GM23338 (cell line): ENCODE results near the gene LIMK2. TPM values are rescaled to one million over a fixed set of nuclear protein-coding genes. Genes with fewer than 3 reads are reported as not detected.
A peak's percentile ranks its signal among the peaks of the same experiment; 100 is the strongest.

Source experiments
- ATAC-seq: fragments of 200-7000 bp; cut with Tn5 transposase; 3 replicates; pipeline ENCODE4 v1.9.1; 2020
- DNase-seq: peaks from one replicate; pipeline ENCODE4 v3.0.0-alpha.2; 2015; ENCODE audit warnings: low spot score
- H2AFZ ChIP-seq: fragments of 200-600 bp; sonication (generic); 2 replicates; pipeline ENCODE4 v1.8.0; 2016; ENCODE audit warnings: antibody characterized with exemption, mild to moderate bottlenecking, moderate library complexity
- H3F3A ChIP-seq: fragments of 200-600 bp; sonication (generic); replicated peaks from 2 replicates; pipeline ENCODE4 v1.8.0; 2017; ENCODE audit warnings: antibody characterized with exemption, mixed run types, low read depth
- H3K27ac ChIP-seq: fragments of 200-600 bp; sonication (generic); 2 replicates; pipeline ENCODE4 v1.6.1; 2016; ENCODE audit warnings: low read depth
- H3K27me3 ChIP-seq: fragments of 200-600 bp; sonication (generic); 2 replicates; pipeline ENCODE4 v1.8.0; 2016; ENCODE audit warnings: mild to moderate bottlenecking, mixed run types, moderate library complexity; ENCODE audit not compliant: insufficient read depth
- H3K36me3 ChIP-seq: fragments of 200-600 bp; sonication (generic); 2 replicates; pipeline ENCODE4 v1.8.0; 2016; ENCODE audit warnings: mild to moderate bottlenecking; ENCODE audit not compliant: insufficient read depth
- H3K4me1 ChIP-seq: fragments of 200-600 bp; sonication (generic); 2 replicates; pipeline ENCODE4 v1.8.0; 2016; ENCODE audit warnings: mild to moderate bottlenecking, moderate library complexity; ENCODE audit not compliant: insufficient read depth
- H3K4me2 ChIP-seq: fragments of 200-600 bp; sonication (generic); 2 replicates; pipeline ENCODE4 v1.7.1; 2017; ENCODE audit warnings: mixed run types
- H3K4me3 ChIP-seq: fragments of 200-600 bp; sonication (generic); 2 replicates; pipeline ENCODE4 v1.6.1; 2016; ENCODE audit warnings: mixed run types
- H3K79me2 ChIP-seq: fragments of 200-600 bp; sonication (generic); replicated peaks from 2 replicates; pipeline ENCODE4 v1.8.0; 2017; ENCODE audit warnings: mild to moderate bottlenecking; ENCODE audit not compliant: insufficient read depth
- H3K9me2 ChIP-seq: fragments of 200-600 bp; sonication (generic); 2 replicates; pipeline ENCODE4 v1.8.0; 2017; ENCODE audit not compliant: insufficient read depth
- H4K20me1 ChIP-seq: fragments of 200-600 bp; sonication (generic); replicated peaks from 2 replicates; pipeline ENCODE4 v1.8.0; 2017; ENCODE audit warnings: mild to moderate bottlenecking; ENCODE audit not compliant: insufficient read depth
- H3K27ac Mint-ChIP-seq: 2 replicates; pipeline ENCODE4 v1.8.0; 2020; ENCODE audit warnings: inconsistent platforms, mild to moderate bottlenecking, moderate library complexity, mixed read lengths
- H3K27me3 Mint-ChIP-seq: 3 replicates; pipeline ENCODE4 v1.8.0; 2022; ENCODE audit warnings: low read depth, mild to moderate bottlenecking, moderate library complexity, mixed read lengths, inconsistent platforms; ENCODE audit not compliant: insufficient read depth, poor library complexity
- H3K36me3 Mint-ChIP-seq: 3 replicates; pipeline ENCODE4 v1.8.0; 2021; ENCODE audit warnings: low read depth, mild to moderate bottlenecking, inconsistent platforms, moderate library complexity, mixed read lengths
- H3K4me1 Mint-ChIP-seq: 3 replicates; pipeline ENCODE4 v1.8.0; 2020; ENCODE audit warnings: mild to moderate bottlenecking, inconsistent platforms, mixed read lengths
- H3K4me3 Mint-ChIP-seq: 3 replicates; pipeline ENCODE4 v1.8.0; 2021; ENCODE audit warnings: moderate library complexity, mild to moderate bottlenecking, inconsistent platforms, mixed read lengths
- H3K9me3 Mint-ChIP-seq: 3 replicates; pipeline ENCODE4 v1.8.0; 2020; ENCODE audit warnings: moderate library complexity, mild to moderate bottlenecking, inconsistent platforms, mixed read lengths
- CTCF ChIP-seq, 2 experiments: fragments of 200-600 bp in 1 of 2; sonication (generic) in 1 of 2; conservative IDR thresholded peaks; 2 replicates each; pipeline versions ENCODE4 v1.5.1 to v1.6.1; 2016 to 2017; ENCODE audit warnings: antibody characterized with exemption in 2 of 2, low read depth in 2 of 2, mild to moderate bottlenecking in 2 of 2, moderate library complexity in 1 of 2
- EZH2 ChIP-seq: fragments of 200-600 bp; sonication (generic); IDR thresholded peaks from one replicate; pipeline ENCODE4 v1.8.0; 2017; ENCODE audit warnings: antibody characterized with exemption, mild to moderate bottlenecking, low read depth; ENCODE audit not compliant: unreplicated experiment
- REST ChIP-seq: IDR thresholded peaks from one replicate; pipeline ENCODE4 v1.6.1; 2018; ENCODE audit warnings: antibody characterized with exemption; ENCODE audit not compliant: unreplicated experiment
- polyA plus RNA-seq: library from polyadenylated mRNA; unstranded; fragments of >200 nt; fragmentation: Nextera tagmentation; extraction: Ambion mirVana; gene quantifications from 2 replicates; pipeline ENCODE4 v1.2.1, GENCODE V29; 2016
- total RNA-seq: library from RNA; depleted of rRNA; stranded (reverse); fragments of >200 nt; shearing (Covaris generic); gene quantifications from 2 replicates; pipeline ENCODE4 v1.2.3, GENCODE V29; 2014
- TF ChIP-seq, protein P1 (sequence below): fragments of 250-450 bp; sonication (Bioruptor Pico); IDR thresholded peaks from 2 replicates; pipeline ENCODE4 v1.5.0; 2020; ENCODE audit warnings: mild to moderate bottlenecking, moderate library complexity

The LIMK2 gene
- total and polyA plus RNA-seq, 2 experiments from 2014 or later = 12.5 to 39.8 TPM

DNA sequence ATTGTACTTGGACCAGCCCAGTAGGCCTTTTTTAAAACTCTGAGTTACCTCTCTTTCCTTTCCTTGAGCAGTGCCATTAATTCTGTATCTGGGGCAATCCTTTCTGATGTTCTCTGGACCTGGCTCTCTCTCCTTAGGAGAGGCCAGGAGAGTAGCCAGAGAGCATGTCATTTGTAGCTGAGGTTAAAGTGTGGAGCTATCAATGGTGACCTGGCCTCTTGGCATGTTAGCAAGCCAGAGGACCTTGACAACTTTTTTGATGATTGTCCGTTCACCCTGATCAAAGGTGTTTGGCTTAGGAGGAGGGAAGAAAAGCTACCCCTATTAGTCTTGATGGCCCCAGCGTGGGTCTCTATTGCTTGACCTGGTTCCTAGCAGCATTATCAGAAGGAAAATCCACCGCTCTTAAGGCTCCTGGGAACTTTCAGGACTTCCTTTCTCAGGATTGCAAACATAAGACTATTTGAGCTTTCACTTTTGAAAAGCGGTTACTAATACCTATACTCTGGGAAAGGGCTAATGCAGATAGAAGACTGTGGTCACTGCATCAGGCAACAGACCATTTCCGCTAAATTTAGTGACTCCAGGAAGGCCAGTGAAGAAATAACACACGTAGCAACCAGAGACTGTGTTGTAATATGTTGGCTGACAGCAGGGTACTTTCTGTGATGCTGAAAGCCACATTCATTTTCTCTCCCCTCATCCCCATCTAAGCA lies 18.2 kb downstream of the LIMK2 start (continued):
- no peak for TF ChIP-seq REST

DNA sequence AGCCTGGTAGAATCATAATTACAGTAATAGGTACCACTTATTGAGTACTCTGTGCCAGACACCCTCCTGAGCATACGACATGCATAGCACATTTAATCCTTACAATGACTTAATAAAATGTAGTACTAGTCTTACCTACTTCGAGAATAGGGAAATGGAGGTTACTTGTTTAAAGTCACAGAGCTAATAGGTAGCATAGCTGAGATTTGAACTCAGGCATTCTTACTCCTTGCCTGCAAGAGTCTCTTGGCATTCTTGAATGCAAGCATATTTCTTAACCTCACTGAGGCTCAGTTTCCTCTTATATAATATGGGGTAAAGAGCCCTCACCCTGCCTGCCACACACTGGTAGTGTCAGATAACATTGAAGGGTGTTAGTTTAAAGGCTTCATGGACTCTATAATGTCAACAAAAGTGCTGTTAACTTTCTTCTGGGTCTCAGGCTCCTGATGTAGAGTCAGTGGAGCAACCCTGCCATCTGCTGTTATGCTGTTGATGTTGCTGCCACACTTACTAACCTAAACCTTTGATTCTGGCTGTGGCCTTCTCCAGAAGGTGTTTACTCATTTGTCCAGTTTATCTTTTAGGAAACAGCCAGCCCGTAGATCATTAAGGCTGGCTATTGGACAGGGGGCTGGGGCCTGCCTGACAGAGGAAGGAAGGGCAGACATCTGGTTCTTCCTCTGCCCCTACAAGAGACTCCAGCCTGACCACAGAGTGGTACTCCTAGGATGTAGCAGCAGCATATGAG lies 18.9 kb downstream of the LIMK2 start:
- Mint-ChIP-seq H3K9me3 (no peaks in the 10 kb centered on the region), H3K4me3 (no peak overlapping the region), H3K27ac (no peak overlapping the region), H3K36me3 (peaks cover 10% of the 10 kb centered on the region), H3K4me1 (peaks cover 10% of the 10 kb centered on the region), H3K27me3 (no peaks in the 10 kb centered on the region)
- no peak overlapping the region for H3K27ac ChIP-seq
- H3K4me3 ChIP-seq = no peak overlapping the region
- H3K79me2 ChIP-seq = peaks cover 15% of the 10 kb centered on the region
- H3K27me3 ChIP-seq = no peaks in the 10 kb centered on the region
- H3K9me2 ChIP-seq = no peaks in the 10 kb centered on the region
- H3K4me2 ChIP-seq = no peak overlapping the region
- no peaks in the 10 kb centered on the region for H3F3A ChIP-seq
- peaks cover 10% of the 10 kb centered on the region; the same call in 1 of the 2 replicates for H3K4me1 ChIP-seq
- H2AFZ ChIP-seq = no peak overlapping the region
- peaks cover 20% of the 10 kb centered on the region for H4K20me1 ChIP-seq
- H3K36me3 ChIP-seq = no peaks in the 10 kb centered on the region
- TF ChIP-seq CTCF (conservative IDR thresholded peaks at IDR 0.05; ENCODE audit: low read depth in 2 of 2) (peak; percentile 19 to 43; a peak in 2 of 4 replicates), EZH2 (no peak)
- ATAC-seq (peak; percentile 39; the same call in 2 of the 3 replicates), DNase-seq (peak; percentile 23)

DNA sequence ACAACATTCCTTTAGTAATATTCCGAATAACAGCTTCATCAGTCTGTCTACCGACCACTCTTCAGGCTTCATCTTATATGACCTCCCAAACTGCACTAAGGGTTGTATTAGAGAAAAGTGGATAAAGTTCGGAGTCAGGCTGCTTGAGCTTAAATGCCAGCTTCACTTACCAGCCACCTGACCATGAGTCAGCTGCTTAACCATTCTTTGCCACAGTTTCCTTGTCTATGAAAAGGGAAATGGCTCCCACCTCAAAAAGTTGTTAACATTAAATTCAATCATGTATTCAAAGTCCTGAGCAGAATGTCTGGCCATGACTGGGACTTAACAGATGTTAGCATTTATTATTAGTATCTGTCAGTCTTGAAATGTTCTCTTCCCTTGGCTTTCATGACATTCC lies 20.9 kb downstream of the LIMK2 start:
- peaks cover 20% of the 10 kb centered on the region for H4K20me1 ChIP-seq
- no peak overlapping the region for H3K27ac Mint-ChIP-seq
- H3K9me3 Mint-ChIP-seq = no peaks in the 10 kb centered on the region
- H3K4me1 ChIP-seq = peaks cover 10% of the 10 kb centered on the region; the same call in 1 of the 2 replicates
- no peaks in the 10 kb centered on the region for H3K36me3 ChIP-seq
- no peak overlapping the region for H3K4me3 ChIP-seq
- no peak overlapping the region for H2AFZ ChIP-seq
- peaks cover 10% of the 10 kb centered on the region for H3K4me1 Mint-ChIP-seq
- DNase-seq (no peak), ATAC-seq (no peak)
- H3F3A ChIP-seq = no peaks in the 10 kb centered on the region
- peaks cover 11% of the 10 kb centered on the region for H3K79me2 ChIP-seq
- H3K4me2 ChIP-seq = no peak overlapping the region
- H3K36me3 Mint-ChIP-seq = peaks cover 4% of the 10 kb centered on the region; the same call in 2 of the 3 replicates
- H3K27me3 Mint-ChIP-seq = no peaks in the 10 kb centered on the region
- no peak overlapping the region for H3K4me3 Mint-ChIP-seq
- no peaks in the 10 kb centered on the region for H3K27me3 ChIP-seq
- H3K27ac ChIP-seq = no peak overlapping the region
- H3K9me2 ChIP-seq = no peaks in the 10 kb centered on the region
- TF ChIP-seq EZH2 = no peak
- TF ChIP-seq, protein P1, sequence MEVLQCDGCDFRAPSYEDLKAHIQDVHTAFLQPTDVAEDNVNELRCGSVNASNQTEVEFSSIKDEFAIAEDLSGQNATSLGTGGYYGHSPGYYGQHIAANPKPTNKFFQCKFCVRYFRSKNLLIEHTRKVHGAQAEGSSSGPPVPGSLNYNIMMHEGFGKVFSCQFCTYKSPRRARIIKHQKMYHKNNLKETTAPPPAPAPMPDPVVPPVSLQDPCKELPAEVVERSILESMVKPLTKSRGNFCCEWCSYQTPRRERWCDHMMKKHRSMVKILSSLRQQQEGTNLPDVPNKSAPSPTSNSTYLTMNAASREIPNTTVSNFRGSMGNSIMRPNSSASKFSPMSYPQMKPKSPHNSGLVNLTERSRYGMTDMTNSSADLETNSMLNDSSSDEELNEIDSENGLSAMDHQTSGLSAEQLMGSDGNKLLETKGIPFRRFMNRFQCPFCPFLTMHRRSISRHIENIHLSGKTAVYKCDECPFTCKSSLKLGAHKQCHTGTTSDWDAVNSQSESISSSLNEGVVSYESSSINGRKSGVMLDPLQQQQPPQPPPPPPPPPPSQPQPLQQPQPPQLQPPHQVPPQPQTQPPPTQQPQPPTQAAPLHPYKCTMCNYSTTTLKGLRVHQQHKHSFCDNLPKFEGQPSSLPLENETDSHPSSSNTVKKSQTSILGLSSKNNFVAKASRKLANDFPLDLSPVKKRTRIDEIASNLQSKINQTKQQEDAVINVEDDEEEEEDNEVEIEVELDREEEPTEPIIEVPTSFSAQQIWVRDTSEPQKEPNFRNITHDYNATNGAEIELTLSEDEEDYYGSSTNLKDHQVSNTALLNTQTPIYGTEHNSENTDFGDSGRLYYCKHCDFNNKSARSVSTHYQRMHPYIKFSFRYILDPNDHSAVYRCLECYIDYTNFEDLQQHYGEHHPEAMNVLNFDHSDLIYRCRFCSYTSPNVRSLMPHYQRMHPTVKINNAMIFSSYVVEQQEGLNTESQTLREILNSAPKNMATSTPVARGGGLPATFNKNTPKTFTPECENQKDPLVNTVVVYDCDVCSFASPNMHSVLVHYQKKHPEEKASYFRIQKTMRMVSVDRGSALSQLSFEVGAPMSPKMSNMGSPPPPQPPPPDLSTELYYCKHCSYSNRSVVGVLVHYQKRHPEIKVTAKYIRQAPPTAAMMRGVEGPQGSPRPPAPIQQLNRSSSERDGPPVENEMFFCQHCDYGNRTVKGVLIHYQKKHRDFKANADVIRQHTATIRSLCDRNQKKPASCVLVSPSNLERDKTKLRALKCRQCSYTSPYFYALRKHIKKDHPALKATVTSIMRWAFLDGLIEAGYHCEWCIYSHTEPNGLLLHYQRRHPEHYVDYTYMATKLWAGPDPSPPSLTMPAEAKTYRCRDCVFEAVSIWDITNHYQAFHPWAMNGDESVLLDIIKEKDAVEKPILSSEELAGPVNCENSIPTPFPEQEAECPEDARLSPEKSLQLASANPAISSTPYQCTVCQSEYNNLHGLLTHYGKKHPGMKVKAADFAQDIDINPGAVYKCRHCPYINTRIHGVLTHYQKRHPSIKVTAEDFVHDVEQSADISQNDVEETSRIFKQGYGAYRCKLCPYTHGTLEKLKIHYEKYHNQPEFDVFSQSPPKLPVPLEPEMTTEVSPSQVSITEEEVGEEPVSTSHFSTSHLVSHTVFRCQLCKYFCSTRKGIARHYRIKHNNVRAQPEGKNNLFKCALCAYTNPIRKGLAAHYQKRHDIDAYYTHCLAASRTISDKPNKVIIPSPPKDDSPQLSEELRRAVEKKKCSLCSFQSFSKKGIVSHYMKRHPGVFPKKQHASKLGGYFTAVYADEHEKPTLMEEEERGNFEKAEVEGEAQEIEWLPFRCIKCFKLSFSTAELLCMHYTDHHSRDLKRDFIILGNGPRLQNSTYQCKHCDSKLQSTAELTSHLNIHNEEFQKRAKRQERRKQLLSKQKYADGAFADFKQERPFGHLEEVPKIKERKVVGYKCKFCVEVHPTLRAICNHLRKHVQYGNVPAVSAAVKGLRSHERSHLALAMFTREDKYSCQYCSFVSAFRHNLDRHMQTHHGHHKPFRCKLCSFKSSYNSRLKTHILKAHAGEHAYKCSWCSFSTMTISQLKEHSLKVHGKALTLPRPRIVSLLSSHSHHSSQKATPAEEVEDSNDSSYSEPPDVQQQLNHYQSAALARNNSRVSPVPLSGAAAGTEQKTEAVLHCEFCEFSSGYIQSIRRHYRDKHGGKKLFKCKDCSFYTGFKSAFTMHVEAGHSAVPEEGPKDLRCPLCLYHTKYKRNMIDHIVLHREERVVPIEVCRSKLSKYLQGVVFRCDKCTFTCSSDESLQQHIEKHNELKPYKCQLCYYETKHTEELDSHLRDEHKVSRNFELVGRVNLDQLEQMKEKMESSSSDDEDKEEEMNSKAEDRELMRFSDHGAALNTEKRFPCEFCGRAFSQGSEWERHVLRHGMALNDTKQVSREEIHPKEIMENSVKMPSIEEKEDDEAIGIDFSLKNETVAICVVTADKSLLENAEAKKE = no peak
